Bronchial epithelial cell (primary cell): ENCODE data around the gene RD3L. TPM values are rescaled to one million over a fixed set of nuclear protein-coding genes. Genes with fewer than 3 reads are reported as not detected.
A peak's percentile ranks its signal among the peaks of the same experiment; 100 is the strongest.

Experiments used
- DNase-seq: peaks from one replicate; pipeline ENCODE4 v3.0.0-alpha.2; 2010; ENCODE audit warnings: low read depth
- FAIRE-seq: peaks from 2 replicates; lab custom pipeline; 2011; peaks lifted over from hg19 to GRCh38; lab: Jason Lieb, UNC
- H3K27me3 ChIP-seq: 2 replicates; pipeline ENCODE4 v1.5.1; 2011; ENCODE audit warnings: low read length; ENCODE audit not compliant: control insufficient read depth, insufficient read depth
- H3K36me3 ChIP-seq: 2 replicates; pipeline ENCODE4 v1.5.1; 2011; ENCODE audit warnings: low read length; ENCODE audit not compliant: control insufficient read depth, insufficient read depth
- H3K4me3 ChIP-seq: 2 replicates; pipeline ENCODE4 v1.5.1; 2011; ENCODE audit warnings: mild to moderate bottlenecking, low read depth, low read length, control low read depth
- total RNA-seq: library from RNA; depleted of rRNA; stranded (reverse); fragments of >200 nt; gene quantifications from 2 replicates; pipeline ENCODE4 v1.2.1, GENCODE V29; 2014
- TF ChIP-seq, protein P1 (sequence below): IDR thresholded peaks from 2 replicates; pipeline ENCODE4 v1.5.1; 2011; ENCODE audit warnings: mild to moderate bottlenecking, moderate library complexity, low read length, control low read depth, inconsistent platforms; ENCODE audit not compliant: insufficient read depth, severe bottlenecking

RD3L gene
- total RNA-seq, 1 donor from 2014 or later: not detected

DNA sequence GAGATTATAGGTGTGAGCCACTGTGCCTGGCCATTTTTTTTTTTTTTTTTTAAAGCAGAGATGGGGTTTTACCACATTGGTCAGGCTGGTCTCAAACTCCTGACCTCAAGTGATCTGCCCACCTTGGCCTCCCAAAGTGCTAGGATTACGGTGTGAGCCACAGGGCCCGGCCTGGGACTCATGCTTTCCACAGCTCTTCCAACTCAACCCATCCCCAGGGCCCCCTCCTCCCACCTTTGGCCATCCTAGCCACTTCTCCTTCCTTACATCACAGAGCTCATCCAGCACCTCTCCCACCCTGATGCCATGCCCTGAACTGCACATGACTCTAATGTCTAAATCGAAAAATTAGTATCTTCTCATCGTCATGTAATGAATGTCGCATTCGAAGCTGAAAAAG lies 26.7 kb downstream of the RD3L start:
- Histone ChIP-seq H3K27me3 (no peaks in the 10 kb centered on the region), H3K4me3 (no peak overlapping the region), H3K36me3 (peaks cover 18% of the 10 kb centered on the region)
- FAIRE-seq: no peak
- TF ChIP-seq, protein P1, sequence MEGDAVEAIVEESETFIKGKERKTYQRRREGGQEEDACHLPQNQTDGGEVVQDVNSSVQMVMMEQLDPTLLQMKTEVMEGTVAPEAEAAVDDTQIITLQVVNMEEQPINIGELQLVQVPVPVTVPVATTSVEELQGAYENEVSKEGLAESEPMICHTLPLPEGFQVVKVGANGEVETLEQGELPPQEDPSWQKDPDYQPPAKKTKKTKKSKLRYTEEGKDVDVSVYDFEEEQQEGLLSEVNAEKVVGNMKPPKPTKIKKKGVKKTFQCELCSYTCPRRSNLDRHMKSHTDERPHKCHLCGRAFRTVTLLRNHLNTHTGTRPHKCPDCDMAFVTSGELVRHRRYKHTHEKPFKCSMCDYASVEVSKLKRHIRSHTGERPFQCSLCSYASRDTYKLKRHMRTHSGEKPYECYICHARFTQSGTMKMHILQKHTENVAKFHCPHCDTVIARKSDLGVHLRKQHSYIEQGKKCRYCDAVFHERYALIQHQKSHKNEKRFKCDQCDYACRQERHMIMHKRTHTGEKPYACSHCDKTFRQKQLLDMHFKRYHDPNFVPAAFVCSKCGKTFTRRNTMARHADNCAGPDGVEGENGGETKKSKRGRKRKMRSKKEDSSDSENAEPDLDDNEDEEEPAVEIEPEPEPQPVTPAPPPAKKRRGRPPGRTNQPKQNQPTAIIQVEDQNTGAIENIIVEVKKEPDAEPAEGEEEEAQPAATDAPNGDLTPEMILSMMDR: no peak
- no peak for DNase-seq

DNA sequence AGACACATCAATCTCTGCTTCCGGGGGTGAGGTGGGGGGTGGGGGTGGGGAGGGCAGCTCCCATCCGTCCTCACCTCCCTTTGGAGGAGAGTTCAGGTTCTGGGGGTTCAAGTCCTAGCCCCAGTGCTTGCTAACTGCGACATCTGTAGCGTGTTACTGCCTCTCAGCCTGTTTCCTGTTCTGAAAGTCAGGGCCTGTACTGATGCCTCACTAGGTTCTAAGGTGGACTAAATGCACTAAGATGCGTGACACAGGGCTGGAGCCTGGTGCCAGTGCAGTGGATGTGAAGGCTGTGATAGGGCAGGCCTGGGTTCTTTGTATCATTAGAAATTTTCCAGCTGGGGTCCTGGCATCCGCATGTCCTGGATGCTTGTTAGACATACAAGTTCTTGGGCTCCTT lies 31.3 kb downstream of the RD3L start:
- Histone ChIP-seq H3K4me3 (no peak overlapping the region), H3K36me3 (peaks cover 5% of the 10 kb centered on the region), H3K27me3 (no peaks in the 10 kb centered on the region)
- DNase-seq (no peak), FAIRE-seq (no peak)
- TF ChIP-seq, protein P1: no peak

DNA sequence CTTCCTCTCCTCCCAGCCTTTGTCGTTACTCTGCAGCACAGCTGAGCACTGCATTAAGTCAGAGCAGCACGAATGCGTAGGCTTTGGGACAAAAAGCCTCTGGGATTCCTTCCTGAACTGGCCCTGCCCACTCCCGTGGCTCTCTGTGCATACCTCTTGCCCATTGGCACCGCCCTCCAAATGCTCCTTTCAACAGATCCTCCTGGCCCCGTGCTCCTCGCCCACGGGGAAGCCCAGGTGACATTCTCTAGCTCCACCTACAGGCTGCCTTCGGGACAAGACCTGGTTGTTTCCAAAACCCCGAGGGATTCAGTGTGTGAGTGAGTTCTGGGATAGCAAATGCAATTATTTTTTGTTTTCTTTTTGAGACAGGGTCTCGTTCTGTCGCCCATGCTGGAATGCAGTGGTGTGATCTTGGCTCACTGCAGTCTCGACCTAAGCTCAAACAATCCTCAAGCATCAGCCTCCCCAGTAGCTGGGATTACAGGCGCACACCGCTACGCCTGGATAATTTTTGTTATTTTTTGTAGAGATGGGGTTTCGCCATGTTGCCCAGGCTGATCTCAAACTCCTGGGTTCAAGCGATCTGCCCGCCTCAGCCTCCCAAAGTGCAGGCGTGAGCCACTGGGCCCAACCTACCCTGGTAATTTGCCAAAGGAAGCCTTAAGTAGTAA lies 31.9 kb downstream of the RD3L start:
- Histone ChIP-seq H3K27me3 (no peaks in the 10 kb centered on the region), H3K4me3 (no peak overlapping the region), H3K36me3 (peaks cover 5% of the 10 kb centered on the region)
- FAIRE-seq (peak; percentile 88), DNase-seq (peak; percentile 92)
- TF ChIP-seq, protein P1: peak; percentile 90

DNA sequence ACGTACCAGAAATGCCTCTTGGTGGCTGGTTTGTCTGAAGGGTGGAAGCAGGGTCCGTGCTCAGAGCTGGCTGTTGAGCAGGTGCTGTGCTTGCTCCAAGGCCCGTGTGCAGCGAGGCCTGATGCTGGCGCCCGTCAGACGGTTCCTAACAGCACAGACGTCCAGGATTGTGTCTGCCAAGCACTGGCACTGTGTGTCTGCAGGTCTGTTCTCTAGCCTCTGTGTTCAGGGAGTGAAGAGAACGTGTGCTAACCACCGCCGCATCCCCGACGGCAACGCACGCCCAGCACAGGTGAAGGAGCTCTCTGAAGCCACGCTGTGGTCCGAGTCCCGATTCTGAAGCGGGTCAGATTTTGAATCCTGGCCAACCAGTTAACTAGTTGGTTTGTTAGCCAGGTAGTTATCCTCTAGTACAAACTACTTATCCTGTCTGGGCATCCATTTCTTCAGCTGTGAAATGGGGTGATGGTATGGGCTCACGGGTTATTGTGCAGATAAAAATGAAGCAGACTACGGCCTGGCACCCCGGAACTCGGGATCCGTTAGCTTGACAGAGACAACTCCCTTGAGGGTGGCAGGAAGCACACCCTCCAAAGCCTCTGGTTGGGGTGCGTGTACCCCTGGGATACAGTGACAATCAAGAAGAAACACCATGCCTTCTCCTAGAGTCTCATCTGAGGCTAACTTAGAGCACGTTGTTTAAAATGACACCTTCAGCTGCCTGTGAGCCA lies 32.6 kb downstream of the RD3L start:
- TF ChIP-seq, protein P1: no peak
- FAIRE-seq (no peak), DNase-seq (no peak)
- Histone ChIP-seq H3K36me3 (peaks cover 5% of the 10 kb centered on the region), H3K27me3 (no peaks in the 10 kb centered on the region), H3K4me3 (no peak overlapping the region)

DNA sequence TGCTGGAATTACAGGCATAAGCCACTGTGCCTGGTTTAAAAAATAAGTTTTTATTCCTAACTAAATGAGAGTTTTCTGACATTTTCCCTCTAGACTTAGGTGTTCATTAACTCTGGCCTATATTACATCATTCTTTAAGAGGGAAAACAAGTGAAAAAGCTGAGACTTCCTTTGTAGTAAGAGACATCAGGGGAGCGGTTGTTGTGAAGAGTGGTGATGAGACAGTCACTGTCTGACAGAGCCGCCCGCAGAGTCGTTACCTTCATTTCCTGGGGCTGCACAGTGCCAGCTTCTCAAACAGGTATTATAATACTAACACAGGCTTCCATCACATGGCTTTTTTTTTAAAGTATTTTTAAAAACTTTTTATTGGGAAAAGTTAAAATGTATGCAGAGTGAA lies 33.7 kb downstream of the RD3L start:
- Histone ChIP-seq H3K4me3 (no peak overlapping the region), H3K27me3 (no peaks in the 10 kb centered on the region), H3K36me3 (peaks cover 2% of the 10 kb centered on the region)
- FAIRE-seq: no peak
- TF ChIP-seq, protein P1: no peak
- DNase-seq: no peak
